MM.1S (cell line): ENCODE results near the gene OPRM1.
A peak's percentile ranks its signal among the peaks of the same experiment; 100 is the strongest.

Source experiments
- DNase-seq: peaks from one replicate; pipeline ENCODE4 v3.0.0-alpha.2; 2015
- H2AFZ ChIP-seq: fragments of 300-600 bp; sonication (generic); 2 replicates; pipeline ENCODE4 v1.6.0; 2016; ENCODE audit warnings: antibody characterized with exemption, low read length
- H3F3A ChIP-seq: fragments of 300-600 bp; sonication (generic); 2 replicates; pipeline ENCODE4 v1.6.1; 2016; ENCODE audit warnings: mild to moderate bottlenecking, antibody characterized with exemption, low read length, moderate library complexity, mixed read lengths; ENCODE audit not compliant: insufficient read depth
- H3K27ac ChIP-seq: fragments of 300-600 bp; sonication (generic); 2 replicates; pipeline ENCODE4 v1.5.1; 2016; ENCODE audit warnings: mild to moderate bottlenecking, low read length
- H3K27me3 ChIP-seq: fragments of 300-600 bp; sonication (generic); replicated peaks from 2 replicates; pipeline ENCODE4 v1.6.0; 2016; ENCODE audit warnings: low read length; ENCODE audit not compliant: insufficient read depth
- H3K36me3 ChIP-seq: fragments of 300-600 bp; sonication (generic); replicated peaks from 2 replicates; pipeline ENCODE4 v1.6.1; 2016; ENCODE audit warnings: mild to moderate bottlenecking, low read length, mixed read lengths; ENCODE audit not compliant: insufficient read depth
- H3K4me1 ChIP-seq: fragments of 300-600 bp; sonication (generic); 2 replicates; pipeline ENCODE4 v1.6.1; 2016; ENCODE audit warnings: low read length, mixed read lengths
- H3K4me2 ChIP-seq: fragments of 300-600 bp; sonication (generic); 2 replicates; pipeline ENCODE4 v1.6.0; 2016; ENCODE audit warnings: low read depth, low read length
- H3K4me3 ChIP-seq: fragments of 300-600 bp; sonication (generic); 2 replicates; pipeline ENCODE4 v1.5.1; 2016; ENCODE audit warnings: low read length, mixed read lengths
- H3K79me2 ChIP-seq: fragments of 300-600 bp; sonication (generic); 2 replicates; pipeline ENCODE4 v1.6.1; 2016; ENCODE audit warnings: mixed run types, low read length, mixed read lengths
- H3K9ac ChIP-seq: fragments of 300-600 bp; sonication (generic); 2 replicates; pipeline ENCODE4 v1.6.1; 2016; ENCODE audit warnings: low read length, mixed read lengths
- H3K9me2 ChIP-seq: fragments of 300-600 bp; sonication (generic); replicated peaks from 2 replicates; pipeline ENCODE4 v1.6.1; 2016; ENCODE audit warnings: mild to moderate bottlenecking, low read length, mixed read lengths; ENCODE audit not compliant: insufficient read depth
- H3K9me3 ChIP-seq: fragments of 300-600 bp; sonication (generic); replicated peaks from 2 replicates; pipeline ENCODE4 v1.6.1; 2016; ENCODE audit warnings: mild to moderate bottlenecking, low read length, mixed read lengths; ENCODE audit not compliant: insufficient read depth
- H4K20me1 ChIP-seq: fragments of 300-600 bp; sonication (generic); 2 replicates; pipeline ENCODE4 v1.6.1; 2016; ENCODE audit warnings: mild to moderate bottlenecking, low read length, moderate library complexity, mixed read lengths; ENCODE audit not compliant: insufficient read depth
- CTCF ChIP-seq: fragments of 300-600 bp; sonication (generic); IDR thresholded peaks from 2 replicates; pipeline ENCODE4 v1.5.1; 2016; ENCODE audit warnings: antibody characterized with exemption, low read length, mixed read lengths
- EZH2 ChIP-seq: fragments of 300-600 bp; sonication (generic); optimal IDR thresholded peaks from 2 replicates; pipeline ENCODE3; 2017; ENCODE audit warnings: low read depth, mild to moderate bottlenecking, antibody characterized with exemption, low read length, mixed read lengths
- EZH2phosphoT487 ChIP-seq: fragments of 300-600 bp; sonication (generic); IDR thresholded peaks from 2 replicates; pipeline ENCODE4 v1.6.1; 2018; ENCODE audit warnings: antibody characterized with exemption, low read length

The OPRM1 gene

GRCh38 chr6:154154389-154154967 is 115.4 kb downstream of the OPRM1 start:
- no peaks in the 10 kb centered on the region for H3K9me2 ChIP-seq
- H4K20me1 ChIP-seq = no peaks in the 10 kb centered on the region
- peak; percentile 43 for DNase-seq
- no peaks in the 10 kb centered on the region for H3K9me3 ChIP-seq
- no peaks in the 10 kb centered on the region for H3K27me3 ChIP-seq
- no peak overlapping the region for H2AFZ ChIP-seq
- peak; percentile 37 for TF ChIP-seq CTCF
- TF ChIP-seq EZH2 = no peak
- H3K9ac ChIP-seq = no peak overlapping the region
- no peaks in the 10 kb centered on the region for H3K36me3 ChIP-seq
- no peak overlapping the region for H3K4me2 ChIP-seq
- 0 out of 2 replicates have a peak, but pooled peaks cover 4% of the 10 kb centered on the region for H3F3A ChIP-seq
- no peaks in the 10 kb centered on the region for H3K79me2 ChIP-seq
- peaks cover 5% of the 10 kb centered on the region; the same call in 1 of the 2 replicates for H3K4me1 ChIP-seq
- H3K27ac ChIP-seq = no peak overlapping the region
- no peak overlapping the region for H3K4me3 ChIP-seq

- Histone ChIP-seq H3K27ac (peak overlapping the region; percentile 49; the same call in 1 of the 2 replicates), H3K79me2 (no peaks in the 10 kb centered on the region), H3F3A (0 out of 2 replicates have a peak, but pooled peaks cover 4% of the 10 kb centered on the region), H3K9ac (no peak overlapping the region), H3K4me1 (peaks cover 5% of the 10 kb centered on the region; the same call in 1 of the 2 replicates), H2AFZ (peak overlapping the region; percentile 69), H4K20me1 (no peaks in the 10 kb centered on the region), H3K4me3 (peak overlapping the region; percentile 48; the same call in 1 of the 2 replicates), H3K4me2 (peak overlapping the region; percentile 66), H3K9me3 (no peaks in the 10 kb centered on the region), H3K36me3 (no peaks in the 10 kb centered on the region), H3K27me3 (no peaks in the 10 kb centered on the region), H3K9me2 (no peaks in the 10 kb centered on the region)
- peak; percentile 49 for DNase-seq
- TF ChIP-seq CTCF = peak; percentile 59
- no peak for TF ChIP-seq EZH2
These were observed 117.3 kb downstream of the OPRM1 start for GRCh38 chr6:154156135-154156896.

DNA sequence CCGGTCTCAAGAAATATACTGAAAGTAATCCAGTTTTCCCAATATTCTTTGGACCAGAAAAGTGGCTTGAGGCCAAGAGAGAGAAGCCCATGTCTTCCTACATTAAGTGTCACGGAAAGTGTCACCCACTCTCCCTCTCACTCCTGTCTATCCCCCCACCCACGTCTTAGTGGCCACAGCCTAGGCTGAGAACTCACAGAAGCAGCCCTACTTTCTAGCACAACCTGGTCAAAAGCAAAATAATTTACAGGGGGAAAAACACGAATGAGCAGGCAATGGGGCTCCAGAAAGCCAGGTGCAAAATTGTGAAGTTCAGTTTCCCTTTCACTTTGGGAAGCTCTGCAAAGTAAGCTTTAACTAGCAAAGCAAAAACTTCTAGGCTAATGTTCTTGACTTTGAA is 118.0 kb downstream of the OPRM1 start:
- TF ChIP-seq CTCF (no peak), EZH2phosphoT487 (no peak), EZH2 (no peak)
- Histone ChIP-seq H3K27ac (peak overlapping the region; percentile 49; the same call in 1 of the 2 replicates), H3K4me1 (peaks cover 13% of the 10 kb centered on the region), H4K20me1 (no peaks in the 10 kb centered on the region), H3K36me3 (no peaks in the 10 kb centered on the region), H3K9me3 (no peaks in the 10 kb centered on the region), H3K9ac (peak overlapping the region; percentile 23; the same call in 1 of the 2 replicates), H3K9me2 (no peaks in the 10 kb centered on the region), H3F3A (0 out of 2 replicates have a peak, but pooled peaks cover 4% of the 10 kb centered on the region), H3K79me2 (no peaks in the 10 kb centered on the region), H3K4me3 (peak overlapping the region; percentile 48), H2AFZ (peak overlapping the region; percentile 69), H3K27me3 (no peaks in the 10 kb centered on the region), H3K4me2 (peak overlapping the region; percentile 66)
- peak; percentile 57 for DNase-seq
